OCI-LY3 (cell line): ENCODE data around the gene TOMM40L.

Source experiments
- H2AFZ ChIP-seq: fragments of 200-600, 300-600 bp; shearing (Covaris generic); 2 replicates; pipeline ENCODE4 v1.6.0; 2014; ENCODE audit warnings: antibody characterized with exemption, low read depth, low read length
- H3K27ac ChIP-seq: fragments of 200-600, 300-600 bp; sonication (generic); 2 replicates; pipeline ENCODE4 v1.5.1; 2014; ENCODE audit warnings: mild to moderate bottlenecking, low read length, moderate library complexity, mixed read lengths
- H3K27me3 ChIP-seq: fragments of 200-600, 300-600 bp; sonication (generic); 2 replicates; pipeline ENCODE4 v1.6.1; 2014; ENCODE audit warnings: low read depth, low read length, mixed read lengths
- H3K36me3 ChIP-seq: fragments of 200-600, 300-600 bp; sonication (generic); replicated peaks from 2 replicates; pipeline ENCODE3; 2014; ENCODE audit warnings: low read depth, low read length, mixed read lengths
- H3K4me1 ChIP-seq: fragments of 300-600, 200-600 bp; sonication (generic); 2 replicates; pipeline ENCODE4 v1.6.1; 2014; ENCODE audit warnings: low read length, mixed read lengths
- H3K4me2 ChIP-seq: fragments of 200-600, 300-600 bp; sonication (generic); 2 replicates; pipeline ENCODE4 v1.6.1; 2014; ENCODE audit warnings: low read length, mixed read lengths
- H3K4me3 ChIP-seq: fragments of 300-600, 200-600 bp; sonication (generic); 2 replicates; pipeline ENCODE4 v1.5.1; 2014; ENCODE audit warnings: antibody characterized with exemption, mild to moderate bottlenecking, low read length, moderate library complexity
- H3K79me2 ChIP-seq: fragments of 300-600, 200-600 bp; shearing (Covaris generic); 2 replicates; pipeline ENCODE4 v1.6.1; 2014; ENCODE audit warnings: mild to moderate bottlenecking, low read length, mixed read lengths
- H3K9ac ChIP-seq: fragments of 300-600, 200-600 bp; shearing (Covaris generic); 2 replicates; pipeline ENCODE4 v1.6.0; 2014; ENCODE audit warnings: mild to moderate bottlenecking, low read length, moderate library complexity
- H3K9me3 ChIP-seq: fragments of 200-600, 300-600 bp; shearing (Covaris generic); 2 replicates; pipeline ENCODE4 v1.6.1; 2014; ENCODE audit warnings: low read length, mixed read lengths; ENCODE audit not compliant: insufficient read depth
- H4K20me1 ChIP-seq: fragments of 200-600, 300-600 bp; sonication (generic); 2 replicates; pipeline ENCODE4 v1.6.1; 2016; ENCODE audit warnings: low read length, mixed read lengths; ENCODE audit not compliant: insufficient read depth
- CTCF ChIP-seq: fragments of 200-600, 300-600 bp; sonication (generic); IDR thresholded peaks from 2 replicates; pipeline ENCODE4 v1.5.1; 2014; ENCODE audit warnings: antibody characterized with exemption, low read length, low read depth
- EZH2phosphoT487 ChIP-seq: fragments of 200-600 bp; shearing (Covaris generic); IDR thresholded peaks from 2 replicates; pipeline ENCODE4 v1.6.1; 2018; ENCODE audit warnings: antibody characterized with exemption, mixed run types, low read depth

The TOMM40L gene

GRCh38 chr1:161215076-161215475, 10.8 kb upstream of the TOMM40L start, which contains the start of gene FCER1G:
FCER1G (plus strand) TSS chr1:161215295; CDS start chr1:161215322, 27 bp downstream.
- H3K4me3 ChIP-seq, result no peak within 1 kb of the TSS
- H3K36me3 ChIP-seq, result peaks cover 41% of the 10 kb centered on the region
- H3K9me3 ChIP-seq, result no peaks in the 10 kb centered on the region
- no peak within 1 kb of the TSS for H3K27ac ChIP-seq
- no peaks in the 10 kb centered on the region for H4K20me1 ChIP-seq
- no peak within 1 kb of the TSS for H3K4me2 ChIP-seq
- no peaks in the 10 kb centered on the region for H3K27me3 ChIP-seq
- H2AFZ ChIP-seq, result no peak within 1 kb of the TSS
- peaks cover 5% of the 10 kb centered on the region for H3K4me1 ChIP-seq
- no peaks in the 10 kb centered on the region for H3K79me2 ChIP-seq
- TF ChIP-seq CTCF (no peak), EZH2phosphoT487 (no peak)
- no peak within 1 kb of the TSS for H3K9ac ChIP-seq

GRCh38 chr1:161216945-161217712, 8.7 kb upstream of the TOMM40L start:
- H3K4me3 ChIP-seq, result no peak overlapping the region
- H2AFZ ChIP-seq, result no peak overlapping the region
- no peak overlapping the region for H3K9ac ChIP-seq
- H3K27ac ChIP-seq, result no peak overlapping the region
- no peak overlapping the region for H3K4me2 ChIP-seq
- peaks cover 23% of the 10 kb centered on the region for H3K36me3 ChIP-seq
- H4K20me1 ChIP-seq, result no peaks in the 10 kb centered on the region
- H3K9me3 ChIP-seq, result no peaks in the 10 kb centered on the region
- H3K27me3 ChIP-seq, result no peaks in the 10 kb centered on the region
- H3K4me1 ChIP-seq, result peaks cover 5% of the 10 kb centered on the region
- no peaks in the 10 kb centered on the region for H3K79me2 ChIP-seq
- TF ChIP-seq CTCF (no peak), EZH2phosphoT487 (no peak)

GRCh38 chr1:161217831-161218230, 8.0 kb upstream of the TOMM40L start:
- no peak for TF ChIP-seq CTCF
- no peak for TF ChIP-seq EZH2phosphoT487
- peaks cover 20% of the 10 kb centered on the region for H3K36me3 ChIP-seq
- no peak overlapping the region for H3K4me3 ChIP-seq
- H3K9me3 ChIP-seq, result no peaks in the 10 kb centered on the region
- H4K20me1 ChIP-seq, result no peaks in the 10 kb centered on the region
- no peaks in the 10 kb centered on the region for H3K79me2 ChIP-seq
- peaks cover 5% of the 10 kb centered on the region for H3K4me1 ChIP-seq
- H3K27me3 ChIP-seq, result no peaks in the 10 kb centered on the region
- H2AFZ ChIP-seq, result no peak overlapping the region
- H3K27ac ChIP-seq, result no peak overlapping the region
- no peak overlapping the region for H3K4me2 ChIP-seq
- H3K9ac ChIP-seq, result no peak overlapping the region

- Histone ChIP-seq H3K79me2 (no peaks in the 10 kb centered on the region), H3K9me3 (no peaks in the 10 kb centered on the region), H2AFZ (no peak overlapping the region), H3K4me3 (no peak overlapping the region), H3K4me1 (peaks cover 5% of the 10 kb centered on the region), H3K36me3 (peaks cover 16% of the 10 kb centered on the region), H4K20me1 (no peaks in the 10 kb centered on the region), H3K4me2 (no peak overlapping the region), H3K27ac (no peak overlapping the region), H3K27me3 (no peaks in the 10 kb centered on the region), H3K9ac (no peak overlapping the region)
- TF ChIP-seq EZH2phosphoT487 (no peak), CTCF (no peak)
Observed at GRCh38 chr1:161218301-161219077, 7.4 kb upstream of the TOMM40L start.
